Endothelial cell of umbilical vein (primary cell): ENCODE data around the gene UCP1.

Experiments used
- CTCF ChIP-seq, 2 donors: IDR thresholded peaks; 1 replicate in 1 of 2; 2 replicates in 1 of 2; pipeline ENCODE4 v1.5.1; 2011; ENCODE audit warnings: low read length in 2 of 2, mild to moderate bottlenecking in 2 of 2, moderate library complexity in 2 of 2, control low read depth in 1 of 2, inconsistent platforms in 1 of 2, low read depth in 1 of 2; ENCODE audit not compliant: insufficient read depth in 1 of 2; ENCODE audit errors: extremely low read depth in 1 of 2
- FOS ChIP-seq: IDR thresholded peaks from 2 replicates; pipeline ENCODE4 v1.6.1; 2011; ENCODE audit warnings: mild to moderate bottlenecking, low read length, moderate library complexity, borderline replicate concordance; ENCODE audit not compliant: insufficient read depth
- JUN ChIP-seq: IDR thresholded peaks from 2 replicates; pipeline ENCODE4 v1.6.1; 2011; ENCODE audit warnings: borderline replicate concordance, low read depth; ENCODE audit not compliant: insufficient read length, insufficient read depth
- MAX ChIP-seq: IDR thresholded peaks from 2 replicates; pipeline ENCODE4 v1.6.1; 2011; ENCODE audit not compliant: insufficient read depth, insufficient read length
- POLR2A ChIP-seq: IDR thresholded peaks from 2 replicates; pipeline ENCODE4 v1.6.1; 2012; ENCODE audit warnings: low read depth, mild to moderate bottlenecking, control low read depth, low read length
- POLR2AphosphoS5 ChIP-seq: IDR thresholded peaks from 2 replicates; pipeline ENCODE4 v1.6.1; 2012; ENCODE audit warnings: low read depth, mild to moderate bottlenecking, control low read depth, low read length, moderate library complexity; ENCODE audit not compliant: insufficient read depth

GRCh38 chr4:140607852-140608251 is 39.1 kb upstream of the UCP1 start:
- TF ChIP-seq POLR2A (no peak), POLR2AphosphoS5 (no peak), CTCF (IDR thresholded peaks at IDR 0.05; ENCODE audit: extremely low read depth in 1 of 2, insufficient read depth in 1 of 2, low read depth in 1 of 2, low read length in 2 of 2) (no peak), MAX (no peak), JUN (no peak), FOS (no peak)
